Neural cell (in vitro differentiated cells): Measurements from ENCODE around the gene GIPC3.

ENCODE experiments used
- EP300 ChIP-seq: fragments of 450-650 bp; conservative IDR thresholded peaks from 2 replicates; pipeline ENCODE4 v1.6.1; 2014; ENCODE audit warnings: antibody characterized with exemption, mild to moderate bottlenecking, moderate library complexity; ENCODE audit not compliant: poor library complexity, severe bottlenecking
- EZH2 ChIP-seq: fragments of 200-600, 300-800 bp; shearing (Covaris generic), sonication (generic); IDR thresholded peaks from 2 replicates; pipeline ENCODE4 v1.6.1; 2014; ENCODE audit warnings: antibody characterized with exemption, low read length, borderline replicate concordance, mild to moderate bottlenecking; ENCODE audit not compliant: insufficient read depth, poor library complexity, severe bottlenecking
- POLR2AphosphoS5 ChIP-seq: IDR thresholded peaks from 2 replicates; pipeline ENCODE4 v1.6.1; 2012
- RAD21 ChIP-seq: fragments of 450-650 bp; conservative IDR thresholded peaks from 2 replicates; pipeline ENCODE4 v1.6.1; 2014; ENCODE audit warnings: antibody characterized with exemption, mild to moderate bottlenecking, moderate library complexity
- TF ChIP-seq, protein P1 (sequence below): fragments of 450-650 bp; IDR thresholded peaks from 2 replicates; pipeline ENCODE4 v1.5.1; 2014; ENCODE audit warnings: antibody characterized with exemption, mild to moderate bottlenecking, moderate library complexity; ENCODE audit not compliant: poor library complexity, severe bottlenecking
- TF ChIP-seq, protein P2 (sequence below): IDR thresholded peaks from 2 replicates; pipeline ENCODE4 v1.6.1; 2012; ENCODE audit warnings: borderline replicate concordance

DNA sequence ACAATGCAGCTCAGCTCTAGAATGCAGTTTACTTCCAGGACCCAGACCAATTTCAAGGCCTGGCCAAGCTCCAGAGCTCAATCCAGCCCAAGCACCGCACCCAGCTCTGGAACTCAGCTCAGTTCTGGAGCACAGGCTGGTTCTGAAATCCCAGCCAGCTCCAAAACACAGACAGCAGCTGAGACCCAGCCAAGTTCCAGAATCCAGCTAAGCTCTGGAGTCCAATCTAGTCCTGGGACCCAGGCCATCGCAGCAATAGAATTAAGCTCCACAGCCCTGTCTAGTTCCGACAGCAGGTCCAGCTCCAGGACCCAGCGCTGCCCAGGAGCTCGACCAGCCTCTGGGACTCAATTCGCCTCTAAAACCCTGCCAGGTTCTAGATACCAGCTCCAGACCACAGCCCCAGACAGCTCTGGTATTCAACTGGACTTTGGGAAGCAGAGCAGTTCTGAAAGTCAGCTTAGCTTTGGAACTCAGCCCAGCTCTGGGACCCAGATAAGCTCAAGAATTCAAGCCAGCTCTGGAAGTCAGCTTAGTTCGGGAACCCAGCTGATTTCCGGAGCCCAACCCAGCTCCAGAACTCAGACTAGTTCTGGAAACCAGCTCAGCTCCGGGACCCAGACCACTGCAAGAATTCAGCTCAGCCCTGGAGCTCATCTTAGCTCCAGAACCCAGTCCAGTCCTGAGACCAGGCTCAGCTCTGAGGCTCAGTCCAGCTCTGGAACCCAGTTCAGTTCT, 6.8 kb downstream of the GIPC3 start:
- TF ChIP-seq POLR2AphosphoS5, result no peak
- TF ChIP-seq, protein P1, sequence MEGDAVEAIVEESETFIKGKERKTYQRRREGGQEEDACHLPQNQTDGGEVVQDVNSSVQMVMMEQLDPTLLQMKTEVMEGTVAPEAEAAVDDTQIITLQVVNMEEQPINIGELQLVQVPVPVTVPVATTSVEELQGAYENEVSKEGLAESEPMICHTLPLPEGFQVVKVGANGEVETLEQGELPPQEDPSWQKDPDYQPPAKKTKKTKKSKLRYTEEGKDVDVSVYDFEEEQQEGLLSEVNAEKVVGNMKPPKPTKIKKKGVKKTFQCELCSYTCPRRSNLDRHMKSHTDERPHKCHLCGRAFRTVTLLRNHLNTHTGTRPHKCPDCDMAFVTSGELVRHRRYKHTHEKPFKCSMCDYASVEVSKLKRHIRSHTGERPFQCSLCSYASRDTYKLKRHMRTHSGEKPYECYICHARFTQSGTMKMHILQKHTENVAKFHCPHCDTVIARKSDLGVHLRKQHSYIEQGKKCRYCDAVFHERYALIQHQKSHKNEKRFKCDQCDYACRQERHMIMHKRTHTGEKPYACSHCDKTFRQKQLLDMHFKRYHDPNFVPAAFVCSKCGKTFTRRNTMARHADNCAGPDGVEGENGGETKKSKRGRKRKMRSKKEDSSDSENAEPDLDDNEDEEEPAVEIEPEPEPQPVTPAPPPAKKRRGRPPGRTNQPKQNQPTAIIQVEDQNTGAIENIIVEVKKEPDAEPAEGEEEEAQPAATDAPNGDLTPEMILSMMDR, result no peak
- TF ChIP-seq EP300, result no peak
- TF ChIP-seq EZH2, result no peak
- TF ChIP-seq, protein P2, sequence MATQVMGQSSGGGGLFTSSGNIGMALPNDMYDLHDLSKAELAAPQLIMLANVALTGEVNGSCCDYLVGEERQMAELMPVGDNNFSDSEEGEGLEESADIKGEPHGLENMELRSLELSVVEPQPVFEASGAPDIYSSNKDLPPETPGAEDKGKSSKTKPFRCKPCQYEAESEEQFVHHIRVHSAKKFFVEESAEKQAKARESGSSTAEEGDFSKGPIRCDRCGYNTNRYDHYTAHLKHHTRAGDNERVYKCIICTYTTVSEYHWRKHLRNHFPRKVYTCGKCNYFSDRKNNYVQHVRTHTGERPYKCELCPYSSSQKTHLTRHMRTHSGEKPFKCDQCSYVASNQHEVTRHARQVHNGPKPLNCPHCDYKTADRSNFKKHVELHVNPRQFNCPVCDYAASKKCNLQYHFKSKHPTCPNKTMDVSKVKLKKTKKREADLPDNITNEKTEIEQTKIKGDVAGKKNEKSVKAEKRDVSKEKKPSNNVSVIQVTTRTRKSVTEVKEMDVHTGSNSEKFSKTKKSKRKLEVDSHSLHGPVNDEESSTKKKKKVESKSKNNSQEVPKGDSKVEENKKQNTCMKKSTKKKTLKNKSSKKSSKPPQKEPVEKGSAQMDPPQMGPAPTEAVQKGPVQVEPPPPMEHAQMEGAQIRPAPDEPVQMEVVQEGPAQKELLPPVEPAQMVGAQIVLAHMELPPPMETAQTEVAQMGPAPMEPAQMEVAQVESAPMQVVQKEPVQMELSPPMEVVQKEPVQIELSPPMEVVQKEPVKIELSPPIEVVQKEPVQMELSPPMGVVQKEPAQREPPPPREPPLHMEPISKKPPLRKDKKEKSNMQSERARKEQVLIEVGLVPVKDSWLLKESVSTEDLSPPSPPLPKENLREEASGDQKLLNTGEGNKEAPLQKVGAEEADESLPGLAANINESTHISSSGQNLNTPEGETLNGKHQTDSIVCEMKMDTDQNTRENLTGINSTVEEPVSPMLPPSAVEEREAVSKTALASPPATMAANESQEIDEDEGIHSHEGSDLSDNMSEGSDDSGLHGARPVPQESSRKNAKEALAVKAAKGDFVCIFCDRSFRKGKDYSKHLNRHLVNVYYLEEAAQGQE, result no peak
- TF ChIP-seq RAD21, result no peak
